ENCODE data around the gene IL16. TPM values are rescaled to one million over a fixed set of nuclear protein-coding genes. Genes with fewer than 3 reads are reported as not detected.

IL16 gene
- total RNA-seq, 1 donor from 2014 or later: 0.79 TPM

DNA sequence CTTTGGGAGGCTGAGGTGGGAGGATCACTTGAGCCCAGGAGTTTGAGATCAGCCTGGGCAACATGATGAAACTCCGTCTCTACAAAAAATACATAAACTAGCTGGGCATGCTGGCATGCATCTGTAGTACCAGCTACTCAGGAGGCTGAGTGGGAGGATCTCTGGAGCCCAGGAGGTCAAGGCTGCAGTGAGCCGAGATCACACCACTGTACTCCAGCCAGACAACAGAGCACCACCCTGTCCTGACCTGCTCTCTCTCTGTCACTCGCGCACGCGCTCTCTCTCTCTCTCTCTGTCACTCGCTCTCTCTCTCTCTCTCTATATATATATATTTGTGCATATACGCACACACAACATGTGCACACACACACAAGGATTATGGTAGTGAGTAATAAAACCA is 61.8 kb downstream of the IL16 start:
- TF ChIP-seq, protein P1, sequence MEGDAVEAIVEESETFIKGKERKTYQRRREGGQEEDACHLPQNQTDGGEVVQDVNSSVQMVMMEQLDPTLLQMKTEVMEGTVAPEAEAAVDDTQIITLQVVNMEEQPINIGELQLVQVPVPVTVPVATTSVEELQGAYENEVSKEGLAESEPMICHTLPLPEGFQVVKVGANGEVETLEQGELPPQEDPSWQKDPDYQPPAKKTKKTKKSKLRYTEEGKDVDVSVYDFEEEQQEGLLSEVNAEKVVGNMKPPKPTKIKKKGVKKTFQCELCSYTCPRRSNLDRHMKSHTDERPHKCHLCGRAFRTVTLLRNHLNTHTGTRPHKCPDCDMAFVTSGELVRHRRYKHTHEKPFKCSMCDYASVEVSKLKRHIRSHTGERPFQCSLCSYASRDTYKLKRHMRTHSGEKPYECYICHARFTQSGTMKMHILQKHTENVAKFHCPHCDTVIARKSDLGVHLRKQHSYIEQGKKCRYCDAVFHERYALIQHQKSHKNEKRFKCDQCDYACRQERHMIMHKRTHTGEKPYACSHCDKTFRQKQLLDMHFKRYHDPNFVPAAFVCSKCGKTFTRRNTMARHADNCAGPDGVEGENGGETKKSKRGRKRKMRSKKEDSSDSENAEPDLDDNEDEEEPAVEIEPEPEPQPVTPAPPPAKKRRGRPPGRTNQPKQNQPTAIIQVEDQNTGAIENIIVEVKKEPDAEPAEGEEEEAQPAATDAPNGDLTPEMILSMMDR (IDR thresholded peaks at IDR 0.05; ENCODE audit: insufficient read depth, low read length, severe bottlenecking): no peak

DNA sequence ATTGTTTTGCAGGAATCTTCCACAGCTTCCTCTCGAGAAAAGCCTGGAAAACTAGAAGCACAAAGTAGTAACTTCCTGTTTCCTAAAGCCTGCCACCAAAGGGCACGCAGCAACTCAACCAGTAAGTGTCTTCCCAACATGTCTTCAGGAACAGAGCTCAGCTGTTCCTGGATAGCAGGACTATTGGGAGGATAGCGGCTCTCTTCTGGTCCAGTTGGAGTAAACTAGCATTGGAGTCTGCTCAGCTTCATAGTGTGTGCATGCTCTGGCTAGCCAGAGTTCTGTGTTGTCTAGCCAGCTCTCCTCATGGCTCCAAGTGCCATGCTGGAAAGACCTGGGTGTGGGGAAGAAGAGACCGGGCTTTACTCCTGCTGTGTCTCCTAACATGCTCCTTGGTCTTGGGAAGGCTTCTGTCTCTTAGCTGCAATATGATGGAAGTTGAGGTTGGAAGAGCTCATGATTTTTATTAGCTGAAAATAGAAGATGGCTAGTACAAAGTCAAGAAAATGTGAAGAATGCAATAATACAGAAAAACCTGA is 63.1 kb downstream of the IL16 start:
- DNase-seq (ENCODE audit: low read depth) (no peak), FAIRE-seq (no peak)
- TF ChIP-seq, protein P1 (IDR thresholded peaks at IDR 0.05; ENCODE audit: insufficient read depth, low read length, severe bottlenecking): no peak
- H3K4me3 ChIP-seq (ENCODE audit: low read depth, low read length): no peak overlapping the region
- H3K27me3 ChIP-seq (ENCODE audit: control insufficient read depth, insufficient read depth, low read length): no peaks in the 10 kb centered on the region
- no peaks in the 10 kb centered on the region for H3K36me3 ChIP-seq (ENCODE audit: control insufficient read depth, insufficient read depth, low read length)

More for the DNA sequence above, 61.8 kb downstream of the IL16 start:
- FAIRE-seq: no peak
- Histone ChIP-seq H3K27me3 (ENCODE audit: control insufficient read depth, insufficient read depth, low read length) (no peaks in the 10 kb centered on the region), H3K4me3 (ENCODE audit: low read depth, low read length) (no peak overlapping the region), H3K36me3 (ENCODE audit: control insufficient read depth, insufficient read depth, low read length) (no peaks in the 10 kb centered on the region)
- no peak for DNase-seq (ENCODE audit: low read depth)

DNA sequence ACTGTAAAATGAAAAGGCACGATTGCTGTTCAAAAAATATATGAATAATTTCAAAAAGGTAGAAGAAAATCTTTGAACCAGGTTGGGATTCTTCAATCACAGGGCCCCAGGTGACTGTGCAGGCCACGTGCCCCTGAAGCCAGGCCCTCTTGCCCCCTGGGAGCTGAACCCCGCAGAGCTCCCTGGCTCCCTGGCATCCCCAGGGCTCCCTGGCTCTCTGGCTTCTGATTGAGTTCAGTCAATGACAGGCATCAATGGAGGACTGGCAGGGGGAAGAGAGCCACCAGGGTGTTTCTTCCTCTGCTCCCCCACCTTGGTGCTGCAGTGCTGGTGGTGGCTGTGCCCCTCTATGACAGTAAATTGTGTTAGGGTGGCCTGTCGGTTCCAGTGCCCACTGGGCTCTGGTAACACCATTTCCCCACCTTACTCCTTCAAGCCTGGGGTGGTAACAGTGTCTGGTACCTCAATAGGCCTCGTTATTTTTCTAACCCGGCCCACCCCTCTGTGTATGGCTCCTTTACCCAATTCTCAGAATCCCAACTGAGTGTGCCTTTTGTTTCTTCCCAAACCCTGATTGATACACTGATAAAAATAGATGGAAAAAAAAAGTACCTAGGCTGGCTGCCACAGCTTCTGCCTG is 64.6 kb downstream of the IL16 start:
- DNase-seq (ENCODE audit: low read depth) (no peak), FAIRE-seq (no peak)
- H3K4me3 ChIP-seq (ENCODE audit: low read depth, low read length): no peak overlapping the region
- no peaks in the 10 kb centered on the region for H3K27me3 ChIP-seq (ENCODE audit: control insufficient read depth, insufficient read depth, low read length)
- TF ChIP-seq, protein P1 (IDR thresholded peaks at IDR 0.05; ENCODE audit: insufficient read depth, low read length, severe bottlenecking): no peak
- H3K36me3 ChIP-seq (ENCODE audit: control insufficient read depth, insufficient read depth, low read length): no peaks in the 10 kb centered on the region

DNA sequence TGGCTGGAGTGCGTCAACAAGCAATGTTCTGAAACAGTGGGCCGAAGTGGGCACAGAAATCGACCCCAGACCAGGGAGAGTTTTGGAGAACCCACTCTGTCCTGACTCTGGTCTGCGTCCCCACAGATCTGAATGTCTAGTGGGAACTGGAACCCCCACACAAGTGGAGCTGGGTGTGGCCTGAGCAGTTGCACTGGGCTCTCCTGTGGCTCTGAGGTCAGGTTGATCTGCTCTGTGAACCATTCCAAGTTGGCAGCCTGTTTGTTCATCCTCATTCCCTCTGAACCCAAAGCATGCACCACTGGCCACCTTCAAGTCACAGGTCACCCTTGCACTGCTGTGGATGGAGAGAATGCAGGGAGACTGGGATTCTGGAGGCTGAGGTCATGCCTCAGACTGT is 66.8 kb downstream of the IL16 start:
- TF ChIP-seq, protein P1 (IDR thresholded peaks at IDR 0.05; ENCODE audit: insufficient read depth, low read length, severe bottlenecking): no peak
- Histone ChIP-seq H3K36me3 (ENCODE audit: control insufficient read depth, insufficient read depth, low read length) (no peaks in the 10 kb centered on the region), H3K27me3 (ENCODE audit: control insufficient read depth, insufficient read depth, low read length) (no peaks in the 10 kb centered on the region), H3K4me3 (ENCODE audit: low read depth, low read length) (no peak overlapping the region)
- no peak for FAIRE-seq
- no peak for DNase-seq (ENCODE audit: low read depth)

DNA sequence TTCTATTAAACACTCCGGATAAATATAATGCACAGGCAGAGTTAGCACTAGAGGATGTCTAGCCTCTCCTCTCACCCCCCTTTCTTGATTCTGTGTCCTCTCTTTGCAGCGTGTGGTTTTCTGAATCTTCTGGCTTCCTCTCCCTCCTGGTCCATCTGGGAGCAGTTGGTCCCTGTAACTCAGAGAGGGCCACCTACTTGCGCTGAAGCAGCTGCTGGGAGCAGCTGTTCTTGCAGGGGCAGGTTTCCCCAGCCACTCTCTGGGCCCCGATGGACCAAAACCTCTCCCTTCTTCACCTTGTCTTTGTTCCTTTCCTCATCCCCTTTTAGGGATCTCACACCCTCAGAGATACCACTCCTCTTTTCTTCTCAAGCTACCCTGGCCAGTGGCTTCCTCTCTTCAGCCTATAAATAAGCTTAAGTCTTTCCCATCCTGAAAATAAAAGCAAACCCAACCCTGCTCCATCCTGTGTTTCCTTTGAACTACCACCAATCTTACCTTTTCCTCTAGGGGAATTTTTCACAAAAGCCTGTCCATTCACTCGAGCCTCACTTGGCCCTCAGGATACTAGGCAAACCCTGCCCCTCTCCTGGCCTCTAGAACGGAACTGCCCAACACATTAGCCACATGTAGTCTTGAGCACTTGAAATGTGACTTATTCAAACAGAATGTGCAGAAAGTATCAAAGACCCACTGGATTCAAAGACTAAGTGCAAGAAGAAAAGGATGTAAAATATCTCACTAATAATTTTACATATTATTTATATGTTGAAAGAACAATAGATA is 67.6 kb downstream of the IL16 start:
- H3K36me3 ChIP-seq (ENCODE audit: control insufficient read depth, insufficient read depth, low read length): no peaks in the 10 kb centered on the region
- FAIRE-seq (no peak), DNase-seq (ENCODE audit: low read depth) (no peak)
- H3K4me3 ChIP-seq (ENCODE audit: low read depth, low read length): no peak overlapping the region
- H3K27me3 ChIP-seq (ENCODE audit: control insufficient read depth, insufficient read depth, low read length): no peaks in the 10 kb centered on the region
- TF ChIP-seq, protein P1 (IDR thresholded peaks at IDR 0.05; ENCODE audit: insufficient read depth, low read length, severe bottlenecking): no peak

Data from bronchial epithelial cell (primary cell).